Dedifferentiated amniotic fluid mesenchymal stem cell (primary cell): ENCODE data around the gene SLC2A5.
A peak's percentile ranks its signal among the peaks of the same experiment; 100 is the strongest.
"Not testable (repeated sequence)": the region's sequence is repeated elsewhere in the genome, so short reads cannot be mapped to it uniquely, and the experiment has no call there.

ENCODE experiments used
- DNase-seq: peaks from one replicate; pipeline ENCODE4 v3.0.0-alpha.2; 2016; ENCODE audit errors: extremely low spot score

SLC2A5 gene

GRCh38 chr1:9069326-9070100, at the start of gene SLC2A5:
TSS of gene SLC2A5 (minus strand) at chr1:9069635. CDS start at chr1:9069536, 99 bp downstream.
- no peak for DNase-seq

GRCh38 chr1:9118186-9118585, 48.8 kb upstream of the SLC2A5 start:
- DNase-seq: no peak

GRCh38 chr1:9115351-9116205, 46.1 kb upstream of the SLC2A5 start:
- no peak for DNase-seq

- no peak for DNase-seq
Measured at GRCh38 chr1:9112961-9113880, 43.8 kb upstream of the SLC2A5 start.

GRCh38 chr1:9111957-9112356, 42.5 kb upstream of the SLC2A5 start:
- DNase-seq: no peak

- no peak for DNase-seq
Measured at GRCh38 chr1:9111357-9111691, 41.9 kb upstream of the SLC2A5 start.

- DNase-seq: peak; percentile 70
Measured at GRCh38 chr1:9110669-9111356, 41.4 kb upstream of the SLC2A5 start.

GRCh38 chr1:9108056-9108665, 38.7 kb upstream of the SLC2A5 start:
- DNase-seq: no peak

- DNase-seq: no peak
Measured at GRCh38 chr1:9107136-9107535, 37.7 kb upstream of the SLC2A5 start.

- no peak for DNase-seq
Measured at GRCh38 chr1:9106286-9106685, 36.9 kb upstream of the SLC2A5 start.

- no peak for DNase-seq
Measured at GRCh38 chr1:9105336-9105867, 36.0 kb upstream of the SLC2A5 start.

GRCh38 chr1:9101510-9102146, 32.2 kb upstream of the SLC2A5 start:
- DNase-seq: peak; percentile 28

GRCh38 chr1:9100471-9101043, 31.1 kb upstream of the SLC2A5 start:
- DNase-seq: no peak

GRCh38 chr1:9099555-9099954, 30.1 kb upstream of the SLC2A5 start:
- no peak for DNase-seq

GRCh38 chr1:9097947-9098705, 28.7 kb upstream of the SLC2A5 start:
- DNase-seq: no peak

GRCh38 chr1:9095818-9096217, 26.4 kb upstream of the SLC2A5 start:
- no peak for DNase-seq

- DNase-seq: not testable (repeated sequence)
Measured at GRCh38 chr1:9093996-9094595, 24.7 kb upstream of the SLC2A5 start.

GRCh38 chr1:9093581-9093980, 24.1 kb upstream of the SLC2A5 start:
- no peak for DNase-seq

GRCh38 chr1:9093091-9093490, 23.7 kb upstream of the SLC2A5 start:
- no peak for DNase-seq
